Stimulated activated CD8-positive, alpha-beta memory T cell treated with anti-CD3 and anti-CD28 coated beads, Interleukin-15, amount 100 ng/mL, for 48 hours (primary cell): ENCODE measurements around the gene CCDC91.
"Not testable (repeated sequence)": the region's sequence is repeated elsewhere in the genome, so short reads cannot be mapped to it uniquely, and the experiment has no call there.

Experiments used
- DNase-seq, 2 donors: peaks; one replicate each; pipeline ENCODE4 v3.0.0-alpha.2; 2020; ENCODE audit warnings: low read depth in 2 of 2

Gene CCDC91

DNA sequence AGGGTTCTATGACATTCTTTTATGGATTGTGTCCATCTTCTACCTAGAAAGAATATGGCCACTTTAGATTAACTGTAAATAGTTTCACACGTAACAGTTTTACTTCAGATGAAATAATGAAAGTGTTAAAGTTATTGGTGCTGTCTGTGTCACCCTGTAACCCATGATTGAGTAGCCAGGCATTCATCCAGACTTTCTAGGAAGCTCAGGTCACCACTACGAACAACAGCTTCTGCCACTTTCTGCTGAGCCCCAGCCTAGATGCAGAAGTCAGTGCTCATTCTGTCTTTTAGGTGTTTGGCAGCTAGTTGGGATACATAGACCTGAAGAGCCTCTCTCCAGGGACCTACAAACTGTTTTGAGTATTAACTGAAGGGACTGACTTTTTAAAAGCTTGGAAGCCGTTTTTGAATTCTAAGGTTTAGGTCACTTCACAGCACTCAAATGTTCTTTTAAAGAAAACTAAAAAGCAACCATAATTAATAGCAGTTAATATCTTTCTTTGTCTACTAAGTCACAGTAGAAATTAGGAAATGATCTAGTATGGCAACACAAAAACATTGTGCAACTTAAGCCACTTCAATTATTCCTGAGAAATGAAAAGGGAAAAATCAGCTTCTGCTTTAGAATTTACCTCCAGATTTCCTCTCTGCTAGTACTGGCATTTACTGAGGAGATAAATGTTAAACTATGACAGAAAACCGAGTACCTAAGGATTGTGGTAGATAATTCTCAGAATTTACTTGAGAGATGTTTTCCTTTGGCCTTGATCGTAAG, 266.9 kb downstream of the CCDC91 start:
- DNase-seq = no peak

DNA sequence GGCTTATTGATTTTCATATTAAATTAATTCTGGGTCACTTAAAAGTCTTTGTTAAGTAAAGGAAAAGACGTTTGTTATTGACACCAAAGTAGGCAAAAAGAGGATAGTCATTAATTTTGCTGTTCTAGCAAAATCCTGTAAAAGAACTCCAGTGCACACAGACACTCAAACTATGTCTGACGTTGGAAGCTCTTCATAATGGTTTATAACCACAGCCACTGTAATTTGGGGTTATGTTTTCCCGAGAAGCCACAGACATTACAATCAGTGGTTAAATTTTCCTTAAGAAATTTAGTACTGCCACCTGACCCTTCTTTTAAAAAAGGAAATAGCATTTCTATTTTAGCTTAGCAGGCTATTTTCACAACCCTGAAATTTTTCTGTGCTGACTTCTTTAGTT, 267.5 kb downstream of the CCDC91 start:
- no peak for DNase-seq

DNA sequence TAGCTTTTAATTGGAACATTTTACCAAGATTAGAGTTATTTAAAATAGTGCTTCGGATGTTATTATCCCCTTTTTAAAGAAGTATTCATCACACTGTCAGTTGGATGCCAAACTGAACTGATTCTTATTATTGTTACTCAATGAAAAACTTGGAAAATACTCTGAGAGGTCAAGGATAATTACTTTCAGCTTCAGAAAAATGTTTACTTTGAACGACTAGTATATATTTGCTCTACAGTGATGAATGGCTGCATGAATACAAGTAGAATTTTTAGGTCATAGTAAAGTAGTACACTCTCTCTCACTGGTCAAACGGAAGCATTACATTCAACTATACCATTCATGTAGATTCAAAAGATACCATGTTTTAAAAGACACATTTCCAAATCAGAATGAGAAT, 269.2 kb downstream of the CCDC91 start:
- DNase-seq = no peak

DNA sequence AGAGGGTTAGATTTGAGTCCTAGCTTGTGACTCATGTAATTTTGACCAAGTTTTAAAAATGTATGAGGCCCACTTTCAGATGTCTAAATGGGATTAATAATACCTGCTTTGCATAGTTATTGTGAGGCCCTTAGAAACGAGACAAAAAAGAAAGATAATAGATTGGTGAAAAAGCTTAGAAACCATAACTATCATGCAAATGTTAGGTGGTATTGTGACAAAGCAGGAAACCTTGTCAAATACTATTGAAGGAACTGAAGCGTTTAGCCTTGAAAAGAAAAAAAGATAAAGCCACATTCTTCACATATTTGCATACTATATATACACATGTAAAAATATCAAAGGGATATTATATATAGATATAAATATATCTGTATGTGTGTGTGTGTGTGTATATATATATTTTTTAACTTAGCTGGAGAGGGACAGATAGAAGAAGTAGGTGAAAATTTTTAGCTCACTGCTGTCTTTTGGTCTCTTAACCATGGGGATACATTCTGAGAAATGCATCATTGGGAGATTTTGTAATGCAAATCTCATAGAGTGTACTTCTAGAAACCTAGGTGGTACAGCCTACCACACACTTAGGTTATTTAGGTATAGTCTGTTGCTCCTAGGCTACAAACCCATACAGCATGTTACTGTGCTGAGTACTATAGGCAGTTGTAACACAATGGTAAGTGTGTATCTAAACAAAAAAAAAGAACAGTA, 270.3 kb downstream of the CCDC91 start:
- no peak for DNase-seq

DNA sequence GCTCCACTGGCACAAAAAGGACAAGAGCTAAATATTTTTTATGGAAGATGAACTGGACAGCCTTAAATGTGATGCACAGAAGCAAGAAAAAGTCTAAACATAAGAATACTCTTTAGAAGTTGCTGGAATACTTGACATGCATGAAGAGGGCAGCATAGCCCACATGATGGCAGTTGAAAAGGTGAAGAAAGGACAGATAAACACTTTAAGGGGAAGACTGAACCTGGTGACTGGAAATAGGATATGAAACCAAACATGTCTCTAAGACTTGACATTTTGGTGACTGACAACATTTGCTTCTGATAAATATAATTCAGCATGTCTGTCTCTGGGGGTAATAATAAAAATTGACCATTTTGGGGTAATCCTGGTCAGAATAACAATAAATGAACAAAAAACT, 273.1 kb downstream of the CCDC91 start:
- no peak for DNase-seq

DNA sequence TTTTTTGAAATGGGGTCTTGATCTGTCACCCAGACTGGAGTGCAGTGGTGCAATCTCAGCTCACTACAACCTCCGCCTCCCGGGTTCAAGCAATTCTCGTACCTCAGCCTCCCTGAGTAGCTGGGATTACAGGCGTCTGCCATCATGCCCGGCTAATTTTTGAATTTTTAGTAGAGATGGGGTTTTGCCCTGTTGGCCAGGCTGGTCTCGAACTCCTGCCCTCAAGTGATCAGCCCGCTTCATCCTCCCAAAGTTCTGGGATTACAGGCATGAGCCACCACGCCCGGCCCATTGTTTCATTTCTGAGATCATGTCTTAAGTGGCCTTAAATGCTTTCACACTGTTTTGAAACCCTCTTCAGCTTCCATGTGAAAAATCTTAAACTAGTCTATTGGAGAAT, 281.5 kb downstream of the CCDC91 start:
- DNase-seq = not testable (repeated sequence)

DNA sequence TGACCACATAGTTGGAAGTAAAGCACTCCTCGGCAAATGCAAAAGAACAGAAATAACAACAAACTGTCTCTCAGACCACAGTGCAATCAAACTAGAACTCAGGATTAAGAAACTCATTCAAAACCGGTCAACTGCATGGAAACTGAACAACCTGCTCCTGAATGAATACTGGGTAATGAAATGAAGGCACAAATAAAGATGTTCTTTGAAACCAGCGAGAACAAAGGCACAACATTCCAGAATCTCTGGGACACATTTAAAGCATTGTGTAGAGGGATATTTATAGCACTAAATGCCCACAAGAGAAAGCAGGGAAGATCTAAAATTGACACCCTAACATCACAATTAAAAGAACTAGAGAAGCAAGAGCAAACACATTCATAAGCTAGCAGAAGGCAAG, 285.9 kb downstream of the CCDC91 start:
- not testable (repeated sequence) for DNase-seq

DNA sequence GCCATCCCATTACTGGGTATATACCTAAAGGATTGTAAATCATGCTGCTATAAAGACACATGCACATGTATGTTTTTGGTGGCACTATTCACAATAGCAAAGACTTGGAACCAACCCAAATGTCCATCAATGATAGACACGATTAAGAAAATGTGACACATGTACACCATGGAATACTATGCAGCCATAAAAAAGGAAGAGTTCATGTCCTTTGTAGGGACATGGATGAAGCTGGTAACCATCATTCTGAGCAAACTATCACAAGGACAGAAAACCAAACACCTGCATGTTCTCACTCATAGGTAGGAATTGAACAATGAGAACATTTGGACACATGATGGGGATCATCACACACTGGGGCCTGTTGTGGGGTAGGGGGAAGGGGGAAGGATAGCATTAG, 288.8 kb downstream of the CCDC91 start:
- DNase-seq = not testable (repeated sequence)

DNA sequence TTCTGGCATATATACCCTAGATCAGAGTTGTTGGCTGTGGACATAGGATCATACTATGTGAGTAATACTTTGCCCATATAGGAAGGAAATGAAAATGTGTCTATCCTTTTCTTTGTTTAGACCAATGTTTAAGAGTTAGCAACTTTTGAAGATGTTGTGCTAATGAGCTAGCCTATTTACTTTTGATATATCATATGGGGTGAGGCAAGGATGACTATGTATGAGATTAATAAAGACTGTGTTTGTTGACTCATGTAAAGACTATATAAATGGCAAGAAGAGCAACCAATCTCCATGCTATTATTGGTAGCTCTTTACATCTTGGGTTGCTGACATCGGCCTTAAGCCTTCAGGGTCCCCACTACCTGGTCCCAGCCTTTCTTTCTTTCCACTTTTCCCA, 289.4 kb downstream of the CCDC91 start:
- no peak for DNase-seq

DNA sequence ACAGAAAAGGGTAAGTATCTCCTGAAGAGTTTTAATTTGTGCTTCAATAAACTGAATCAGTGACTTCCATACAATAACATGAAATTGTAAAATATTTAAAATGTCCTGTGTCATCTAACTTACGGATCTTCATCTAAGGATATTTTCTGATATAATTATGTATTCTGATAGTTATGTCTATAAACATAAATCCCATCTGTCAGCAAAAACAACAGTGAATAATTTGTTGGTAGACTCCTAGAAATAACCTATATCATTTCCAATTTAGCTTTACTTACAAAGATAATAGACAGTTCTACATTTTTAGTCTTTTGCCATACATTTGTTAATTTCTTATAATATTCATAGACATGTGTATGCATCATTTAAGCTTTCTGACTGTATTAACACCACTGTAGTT, 293.9 kb downstream of the CCDC91 start:
- DNase-seq = no peak

DNA sequence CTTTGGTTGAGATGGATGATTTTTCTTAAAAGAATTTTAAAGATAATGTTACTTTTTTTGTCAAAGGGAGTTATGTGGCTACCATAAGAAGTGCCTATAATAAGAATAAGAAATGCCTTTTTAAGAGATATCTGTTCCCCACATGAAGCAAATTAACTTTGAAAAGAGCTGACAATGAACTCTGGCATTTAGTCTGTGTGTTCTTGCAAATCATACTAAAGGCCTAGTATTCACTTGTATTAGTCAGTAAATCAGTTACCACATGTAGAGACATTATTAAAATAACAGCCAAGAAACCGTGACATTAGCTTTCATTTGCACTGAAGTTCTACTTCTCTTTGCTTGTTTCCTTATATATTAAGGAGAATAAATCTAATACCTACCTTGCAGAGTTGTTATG, 296.3 kb downstream of the CCDC91 start:
- no peak for DNase-seq

DNA sequence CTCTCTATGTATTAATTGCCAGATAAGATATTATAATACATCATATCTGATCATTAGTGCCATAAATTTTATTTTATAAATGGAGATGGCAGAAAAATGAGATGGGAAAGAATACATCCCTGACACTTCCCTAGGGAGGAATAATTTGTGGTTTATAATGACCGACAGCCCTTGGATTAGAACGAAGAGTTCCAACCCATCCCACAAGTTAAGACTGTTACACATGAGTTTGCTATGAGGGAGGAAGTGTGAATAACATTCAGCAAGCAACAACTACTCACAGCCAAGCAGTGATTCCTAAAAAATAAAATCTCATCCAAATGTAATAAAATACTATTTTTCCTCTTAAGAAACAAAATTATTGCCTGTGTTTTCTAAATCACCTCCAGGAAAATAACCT, 299.0 kb downstream of the CCDC91 start:
- DNase-seq = no peak

DNA sequence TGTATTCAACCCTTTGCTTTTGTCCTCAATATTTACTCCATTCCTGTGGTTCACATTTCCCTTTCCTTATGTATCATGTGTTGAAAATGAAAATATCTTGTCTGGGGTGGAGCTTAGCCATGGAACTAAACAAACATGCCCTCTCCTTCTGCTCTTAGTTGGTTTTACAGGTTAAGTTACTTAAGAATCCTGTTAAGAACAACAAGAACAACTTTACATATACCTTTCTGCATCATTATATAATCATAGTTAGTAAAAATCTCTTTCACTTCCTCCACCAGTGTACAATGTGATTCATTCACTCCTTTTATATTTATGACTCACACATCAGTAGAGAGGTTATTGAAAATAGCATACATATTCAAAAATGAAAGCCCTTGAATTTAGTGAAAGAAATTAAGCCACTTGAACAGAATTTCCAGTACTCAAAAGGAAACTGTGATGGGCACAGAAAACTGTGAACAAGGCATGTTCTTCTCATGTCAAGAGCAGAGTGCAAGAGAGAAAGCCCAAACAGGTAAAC, 307.7 kb downstream of the CCDC91 start:
- DNase-seq = no peak

DNA sequence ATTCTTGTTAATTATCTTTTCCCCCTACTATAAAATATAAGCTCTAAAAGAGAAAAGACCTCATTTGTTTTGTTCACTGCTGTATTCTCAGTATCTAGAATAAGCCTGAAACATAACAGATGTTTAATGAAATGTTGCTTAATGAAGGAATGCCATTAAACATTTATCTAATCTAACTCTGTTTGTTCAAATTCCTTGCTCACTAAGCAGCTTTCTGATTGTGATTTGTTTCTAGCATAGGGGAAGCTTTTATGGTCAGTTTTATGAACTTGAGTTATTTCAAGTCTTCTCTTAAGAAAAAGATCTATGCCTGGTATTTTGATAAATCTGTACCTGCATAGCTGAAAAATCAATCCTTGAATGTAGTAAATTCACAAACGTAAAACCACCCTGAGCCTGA, 308.6 kb downstream of the CCDC91 start:
- DNase-seq = no peak

DNA sequence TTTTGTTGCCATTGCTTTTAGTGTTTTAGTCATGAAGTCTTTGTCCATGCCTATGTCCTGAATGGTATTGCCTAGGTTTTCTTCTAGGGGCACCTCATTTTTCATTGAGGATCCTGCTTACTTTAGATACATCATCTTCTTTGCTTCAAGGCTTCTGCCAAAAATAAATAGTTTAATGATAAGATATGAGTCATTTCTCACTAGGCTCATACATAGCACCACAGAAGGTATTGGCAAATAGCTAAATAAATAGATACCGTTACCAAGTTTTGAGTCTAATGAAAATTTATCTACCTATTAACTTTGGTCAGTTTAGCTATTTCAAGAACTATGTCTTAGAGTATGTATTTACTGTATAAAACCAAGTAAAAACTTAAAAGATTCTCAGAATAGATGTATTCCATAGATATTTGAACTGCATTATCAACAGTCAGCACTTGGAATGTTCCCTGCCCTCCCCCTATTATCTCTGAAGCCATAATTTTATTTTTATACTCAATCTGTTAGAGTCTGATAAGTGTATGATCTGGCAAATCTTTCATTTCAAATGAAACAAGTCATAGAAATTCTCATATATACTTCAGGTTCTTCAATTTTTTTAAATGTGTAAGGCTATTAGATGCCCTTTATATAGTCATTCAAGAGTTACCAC, 310.2 kb downstream of the CCDC91 start:
- no peak for DNase-seq

DNA sequence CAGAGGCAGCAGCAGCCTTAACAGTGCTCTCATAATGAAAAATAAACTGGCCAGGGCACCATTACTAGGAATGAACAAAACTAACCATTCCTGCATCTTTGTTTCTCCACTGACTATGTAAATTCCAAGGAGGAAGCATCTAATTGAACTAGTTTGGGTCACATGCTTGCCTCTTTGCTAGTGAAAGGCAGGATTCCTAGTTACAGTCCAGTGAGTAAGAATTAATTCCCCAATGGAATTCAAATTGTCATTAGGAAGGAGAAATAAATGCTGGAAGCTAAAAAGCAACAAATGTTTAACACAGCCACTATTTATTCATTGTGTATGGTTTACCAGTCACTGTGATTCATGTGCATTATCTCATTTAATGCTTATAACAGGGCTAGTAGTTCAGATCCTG, 316.0 kb downstream of the CCDC91 start:
- no peak for DNase-seq

DNA sequence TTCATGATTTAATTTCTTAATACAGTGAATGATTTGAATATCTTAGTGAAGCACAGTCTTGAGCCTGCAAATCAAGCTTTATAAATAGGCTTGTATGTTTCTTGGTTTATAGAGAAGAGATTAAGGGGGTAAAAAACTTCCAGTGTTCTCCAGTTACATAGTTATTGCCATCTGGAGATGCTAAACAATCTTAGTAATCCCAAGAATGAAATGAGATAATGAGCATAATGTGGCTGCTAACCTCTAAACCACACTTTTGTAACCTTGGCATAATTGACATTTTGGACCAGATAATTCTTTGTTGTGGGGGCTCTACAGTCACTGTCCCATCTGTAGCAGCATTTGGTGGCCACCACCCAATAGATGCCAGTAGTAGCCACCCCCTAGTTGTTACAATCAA, 316.8 kb downstream of the CCDC91 start:
- DNase-seq = no peak

DNA sequence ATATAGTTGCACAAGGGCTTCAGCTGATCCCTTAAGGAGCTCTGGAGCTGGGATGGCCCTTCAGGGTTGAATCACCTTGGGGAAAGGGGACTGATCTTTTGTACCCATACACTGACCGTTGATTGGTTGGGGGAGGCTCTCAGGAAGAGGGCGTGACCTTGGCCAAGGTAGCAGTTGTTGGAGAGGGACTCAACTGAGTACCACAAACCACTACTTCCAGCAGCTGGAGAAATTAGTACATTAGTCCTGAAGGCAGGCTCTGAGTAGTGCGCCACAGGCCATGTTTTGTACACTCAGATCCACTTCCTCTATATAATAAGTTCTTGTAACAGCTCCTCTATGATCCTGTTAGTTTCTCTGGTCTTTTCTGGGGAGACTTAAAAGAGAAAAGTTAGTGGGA, 317.6 kb downstream of the CCDC91 start:
- DNase-seq = no peak

DNA sequence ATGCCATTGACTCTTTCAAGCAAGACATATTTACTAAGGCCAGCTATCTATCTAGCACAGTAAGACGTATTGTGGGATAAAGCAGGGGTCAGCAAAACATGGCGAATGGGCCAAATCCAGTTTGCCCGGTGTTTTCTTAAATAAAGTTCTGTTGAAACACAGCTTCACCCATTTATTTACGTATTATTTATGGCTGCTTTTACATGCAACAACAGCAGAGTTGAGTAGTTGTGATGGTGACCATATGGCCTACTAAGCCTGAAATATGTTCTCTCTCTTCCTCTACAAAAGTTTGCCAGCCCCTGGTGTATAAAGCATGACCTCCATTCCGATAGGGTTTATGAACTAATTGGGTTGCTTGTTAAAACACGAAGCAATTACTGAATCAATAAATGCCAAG, 322.1 kb downstream of the CCDC91 start:
- no peak for DNase-seq

DNA sequence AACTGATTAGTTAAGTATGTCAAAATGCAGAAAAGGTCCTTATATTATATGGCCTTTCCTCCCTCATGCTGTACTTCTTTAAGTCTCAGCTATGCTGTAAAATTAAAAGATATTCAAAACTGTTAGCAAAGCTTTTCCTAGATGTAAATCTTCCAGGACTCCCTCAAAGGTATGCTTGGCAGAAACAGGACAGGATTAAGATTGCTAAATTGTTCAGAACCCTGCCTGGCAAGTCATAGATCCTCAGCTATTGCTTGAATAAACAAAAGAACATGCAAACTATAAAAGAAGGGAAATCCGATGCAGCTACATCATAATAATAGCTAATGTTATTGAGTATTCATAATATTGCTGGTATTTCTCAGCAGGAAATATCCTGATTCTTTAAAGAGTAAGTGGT, 322.6 kb downstream of the CCDC91 start:
- DNase-seq = no peak

DNA sequence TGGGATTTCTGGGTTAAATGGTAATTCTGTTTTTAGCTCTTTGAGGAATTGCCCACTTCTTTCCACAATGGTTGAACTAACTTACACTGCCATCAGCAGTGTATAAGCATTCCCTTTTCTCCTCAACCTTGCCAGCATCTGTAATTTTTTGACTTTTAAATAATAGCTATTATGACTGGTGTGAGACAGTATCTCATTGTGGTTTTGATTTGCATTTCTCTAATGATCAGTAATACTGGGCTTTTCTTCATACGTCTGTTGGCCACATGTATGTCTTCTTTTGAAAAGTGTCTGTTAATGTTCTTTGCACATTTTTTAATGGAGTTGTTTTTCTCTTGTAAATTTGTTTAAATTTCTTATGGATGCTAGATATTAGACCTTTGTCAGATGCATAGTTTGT, 323.7 kb downstream of the CCDC91 start:
- no peak for DNase-seq

DNA sequence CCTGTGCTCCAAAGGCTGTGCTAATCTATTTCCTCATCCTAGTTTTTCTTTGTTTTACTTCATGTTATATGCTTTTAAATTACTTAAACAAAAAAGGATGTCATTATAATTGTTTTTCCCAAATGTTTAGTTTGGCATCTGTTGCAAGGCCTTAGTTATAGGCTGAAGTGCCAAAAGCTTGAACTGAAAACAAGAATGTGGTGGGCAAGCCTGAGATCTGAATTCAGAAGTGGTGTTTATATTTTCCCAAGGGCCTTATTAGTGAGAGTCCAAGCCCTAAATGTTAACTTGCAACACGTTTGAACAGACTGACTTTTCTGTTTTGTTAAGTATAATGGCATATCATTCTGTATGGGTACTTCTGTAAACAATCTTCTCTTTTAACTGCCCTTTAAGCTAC, 326.8 kb downstream of the CCDC91 start:
- DNase-seq = no peak
